Lower lobe of right lung (tissue), 2 donors: ENCODE measurements around the gene SEMA5B. TPM values are rescaled to one million over a fixed set of nuclear protein-coding genes. Genes with fewer than 3 reads are reported as not detected.
A peak's percentile ranks its signal among the peaks of the same experiment; 100 is the strongest.

Source experiments
- ATAC-seq, 2 donors: fragments of 200-7000 bp; cut with Tn5 transposase; one replicate each; pipeline ENCODE4 v1.9.1; 2020 to 2022; ENCODE audit warnings: mild to moderate bottlenecking in 2 of 2, moderate library complexity in 2 of 2
- DNase-seq: peaks from one replicate; pipeline ENCODE4 v3.0.0-alpha.2; 2020
- H3K27ac ChIP-seq: fragments of 200-600 bp; one replicate; pipeline ENCODE4 v1.8.0; 2022
- H3K27me3 ChIP-seq: fragments of 200-600 bp; one replicate; pipeline ENCODE4 v1.8.0; 2022; ENCODE audit warnings: low read depth
- H3K36me3 ChIP-seq: fragments of 200-600 bp; one replicate; pipeline ENCODE4 v1.8.0; 2022; ENCODE audit warnings: mild to moderate bottlenecking
- H3K4me1 ChIP-seq: fragments of 200-600 bp; one replicate; pipeline ENCODE4 v1.8.0; 2022
- H3K4me3 ChIP-seq: fragments of 200-600 bp; one replicate; pipeline ENCODE4 v1.8.0; 2022; ENCODE audit warnings: mild to moderate bottlenecking
- H3K9me3 ChIP-seq: fragments of 200-600 bp; one replicate; pipeline ENCODE4 v1.8.0; 2022
- intact Hi-C: fragments of 100-400 bp; cut with DNase I; formaldehyde crosslinking; loops from one replicate; pipeline ENCODE4 v1.11.0; 2022
- total RNA-seq: library from RNA; stranded (reverse); fragmentation: NEBNext Ultra II Directional; extraction: Animal tissue kit (Norgen Biotek cat#: 25700); gene quantifications from one replicate; pipeline ENCODE4 v1.2.1, GENCODE V29; 2021
- TF ChIP-seq, protein P1 (sequence below): fragments of 200-600 bp; IDR thresholded peaks from one replicate; pipeline ENCODE4 v1.8.0; 2022; ENCODE audit warnings: antibody characterized with exemption, mild to moderate bottlenecking
- donor health status: DM: no; HTN: yes; CAD: no; lungs with severe emphysema.

SEMA5B gene
- total RNA-seq, 1 donor from 2014 or later: 0.71 TPM

DNA sequence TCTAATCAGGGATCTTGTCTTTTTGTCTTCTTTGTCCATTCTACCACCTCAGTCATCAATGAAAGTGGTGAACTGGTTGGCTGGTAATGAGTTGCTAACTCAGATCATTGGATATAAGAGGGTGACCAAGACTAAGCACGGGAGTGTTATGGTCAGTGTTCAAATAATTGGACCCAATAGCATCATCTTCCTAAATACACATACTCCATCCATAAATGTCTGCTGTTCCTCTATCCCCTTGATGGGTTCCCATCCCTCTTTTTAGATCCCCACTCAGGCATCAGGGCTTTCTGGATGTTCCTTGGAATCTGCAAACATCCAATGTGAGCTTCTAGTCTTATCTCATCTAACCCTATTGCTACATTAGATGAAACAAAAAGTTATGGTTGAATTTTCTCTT is 3.5 kb downstream of the SEMA5B start:
- Histone ChIP-seq H3K27ac (no peak overlapping the region), H3K36me3 (no peaks in the 10 kb centered on the region), H3K4me1 (peaks cover 26% of the 10 kb centered on the region), H3K4me3 (no peak overlapping the region), H3K27me3 (peaks cover 24% of the 10 kb centered on the region), H3K9me3 (no peaks in the 10 kb centered on the region)
- no peak for ATAC-seq
- TF ChIP-seq, protein P1, sequence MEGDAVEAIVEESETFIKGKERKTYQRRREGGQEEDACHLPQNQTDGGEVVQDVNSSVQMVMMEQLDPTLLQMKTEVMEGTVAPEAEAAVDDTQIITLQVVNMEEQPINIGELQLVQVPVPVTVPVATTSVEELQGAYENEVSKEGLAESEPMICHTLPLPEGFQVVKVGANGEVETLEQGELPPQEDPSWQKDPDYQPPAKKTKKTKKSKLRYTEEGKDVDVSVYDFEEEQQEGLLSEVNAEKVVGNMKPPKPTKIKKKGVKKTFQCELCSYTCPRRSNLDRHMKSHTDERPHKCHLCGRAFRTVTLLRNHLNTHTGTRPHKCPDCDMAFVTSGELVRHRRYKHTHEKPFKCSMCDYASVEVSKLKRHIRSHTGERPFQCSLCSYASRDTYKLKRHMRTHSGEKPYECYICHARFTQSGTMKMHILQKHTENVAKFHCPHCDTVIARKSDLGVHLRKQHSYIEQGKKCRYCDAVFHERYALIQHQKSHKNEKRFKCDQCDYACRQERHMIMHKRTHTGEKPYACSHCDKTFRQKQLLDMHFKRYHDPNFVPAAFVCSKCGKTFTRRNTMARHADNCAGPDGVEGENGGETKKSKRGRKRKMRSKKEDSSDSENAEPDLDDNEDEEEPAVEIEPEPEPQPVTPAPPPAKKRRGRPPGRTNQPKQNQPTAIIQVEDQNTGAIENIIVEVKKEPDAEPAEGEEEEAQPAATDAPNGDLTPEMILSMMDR: no peak
- DNase-seq: no peak
- intact Hi-C loops: no loop called here

DNA sequence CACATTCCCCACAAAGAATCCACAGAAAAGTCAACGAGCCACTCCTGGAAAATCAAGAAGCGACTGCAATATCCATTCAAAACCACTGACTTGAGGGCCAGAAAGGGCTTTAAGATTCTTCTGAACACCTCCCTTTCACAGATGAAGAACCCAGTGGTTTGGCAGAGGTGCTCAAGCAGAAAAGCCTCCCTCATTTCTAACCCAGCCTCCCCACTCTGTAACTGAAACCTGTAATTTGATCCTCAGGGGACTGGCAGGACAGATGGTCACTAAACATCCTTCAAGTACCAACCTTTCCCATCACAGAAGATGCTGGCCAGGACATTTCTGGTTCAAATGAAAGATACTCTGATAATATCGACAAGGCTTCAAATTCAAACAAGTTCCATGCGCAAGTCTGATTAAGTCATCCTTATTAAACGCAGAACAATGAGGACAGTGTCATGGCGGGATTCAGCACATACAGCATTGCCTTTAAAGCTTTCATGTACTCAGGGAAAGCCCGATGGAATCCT is 5.5 kb downstream of the SEMA5B start:
- ATAC-seq (no peak), DNase-seq (no peak)
- H3K36me3 ChIP-seq: no peaks in the 10 kb centered on the region
- H3K27me3 ChIP-seq: peaks cover 18% of the 10 kb centered on the region
- intact Hi-C loops: no loop called here
- H3K4me3 ChIP-seq: no peak overlapping the region
- peaks cover 11% of the 10 kb centered on the region for H3K4me1 ChIP-seq
- H3K27ac ChIP-seq: no peak overlapping the region
- no peaks in the 10 kb centered on the region for H3K9me3 ChIP-seq
- TF ChIP-seq, protein P1: no peak

DNA sequence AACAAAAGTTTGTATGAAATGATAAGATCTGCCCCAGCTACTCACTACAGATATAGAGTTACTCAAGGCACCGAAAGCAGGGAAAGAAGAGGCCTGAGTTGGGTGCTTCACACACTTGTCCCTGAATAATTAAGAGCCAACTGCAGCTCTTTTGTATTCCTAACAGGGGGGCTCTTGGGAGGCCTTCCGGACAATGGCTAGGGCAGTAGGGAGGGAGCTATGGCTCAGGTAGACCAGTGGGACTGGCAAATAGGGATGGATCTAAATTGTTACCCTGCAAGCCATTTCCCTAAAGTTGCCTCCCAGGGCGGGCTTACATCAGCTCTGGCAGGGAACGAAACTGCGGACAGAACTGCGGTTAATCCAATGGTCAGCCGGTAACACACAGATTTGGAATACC is 6.2 kb downstream of the SEMA5B start:
- H3K4me1 ChIP-seq: peaks cover 5% of the 10 kb centered on the region
- peaks cover 12% of the 10 kb centered on the region for H3K27me3 ChIP-seq
- ATAC-seq: no peak
- no peak overlapping the region for H3K27ac ChIP-seq
- H3K36me3 ChIP-seq: no peaks in the 10 kb centered on the region
- no peak overlapping the region for H3K4me3 ChIP-seq
- no peak for DNase-seq
- H3K9me3 ChIP-seq: no peaks in the 10 kb centered on the region
- intact Hi-C loops: no loop called here
- TF ChIP-seq, protein P1: no peak

DNA sequence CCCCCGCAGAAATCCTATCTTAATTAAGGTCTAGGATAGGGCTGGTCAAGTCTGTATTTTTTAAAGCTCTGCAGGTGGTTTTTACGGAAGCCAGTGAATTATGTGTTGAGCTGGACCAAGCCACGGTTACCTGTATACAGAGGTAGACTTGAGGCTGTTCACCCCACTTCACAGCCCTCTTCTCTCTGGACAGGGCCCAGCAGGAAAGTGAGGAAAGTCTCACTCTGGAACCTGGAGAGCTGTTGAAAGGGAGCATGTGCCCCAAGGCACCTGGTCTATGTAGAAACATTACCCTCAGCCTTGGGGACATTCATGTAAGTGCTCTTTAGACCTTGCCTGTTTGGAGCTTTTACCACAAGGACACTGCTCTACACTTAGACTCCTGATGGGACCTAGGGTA is 6.9 kb downstream of the SEMA5B start:
- no peaks in the 10 kb centered on the region for H3K36me3 ChIP-seq
- H3K4me3 ChIP-seq: no peak overlapping the region
- peaks cover 5% of the 10 kb centered on the region for H3K27me3 ChIP-seq
- DNase-seq: peak; percentile 60
- H3K4me1 ChIP-seq: no peaks in the 10 kb centered on the region
- intact Hi-C loops: no loop called here
- H3K9me3 ChIP-seq: no peaks in the 10 kb centered on the region
- peak; percentile 82 to 93 for ATAC-seq
- TF ChIP-seq, protein P1: no peak
- H3K27ac ChIP-seq: no peak overlapping the region

DNA sequence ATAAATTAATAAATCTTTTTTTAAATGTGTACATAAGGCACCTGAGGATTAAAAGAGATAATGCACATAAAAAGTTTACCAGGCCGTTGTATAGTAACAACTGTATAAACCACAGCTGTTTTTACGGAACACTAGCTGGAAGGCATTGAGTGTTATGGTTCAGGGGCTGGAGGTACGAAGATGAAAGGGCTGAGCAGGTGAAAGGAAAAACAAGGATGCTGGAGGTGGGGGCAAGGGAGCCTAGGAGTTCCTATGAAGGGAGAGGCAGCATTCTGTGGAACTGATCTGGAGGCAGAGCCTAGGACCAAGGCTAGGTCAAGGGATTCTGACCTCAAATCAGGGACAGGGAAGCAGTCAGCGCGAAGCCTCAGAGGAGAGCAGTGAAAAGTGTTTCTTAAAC is 8.0 kb downstream of the SEMA5B start:
- Histone ChIP-seq H3K27ac (no peak overlapping the region), H3K4me1 (no peaks in the 10 kb centered on the region), H3K4me3 (no peak overlapping the region), H3K9me3 (no peaks in the 10 kb centered on the region), H3K36me3 (no peaks in the 10 kb centered on the region), H3K27me3 (no peaks in the 10 kb centered on the region)
- DNase-seq (no peak), ATAC-seq (no peak)
- intact Hi-C loops: no loop called here
- TF ChIP-seq, protein P1: no peak

DNA sequence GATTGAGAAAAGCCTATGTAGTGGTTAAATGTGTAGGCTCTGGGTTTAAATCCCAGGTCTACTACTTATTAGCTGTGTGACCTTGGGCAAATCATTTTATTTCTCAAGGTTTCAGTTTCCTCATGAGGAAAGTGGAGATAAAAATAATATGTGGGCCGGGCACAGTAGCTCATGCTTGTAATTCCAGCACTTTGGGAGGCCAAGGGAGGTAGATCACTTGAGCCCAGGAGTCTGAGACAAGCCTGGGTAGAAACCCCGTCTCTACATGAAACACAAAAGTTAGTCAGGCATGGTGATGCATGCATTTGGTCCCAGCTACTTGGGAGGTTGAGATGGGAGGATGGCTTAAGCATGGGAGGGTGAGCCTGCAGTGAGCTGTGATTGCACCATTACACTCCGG is 8.4 kb downstream of the SEMA5B start:
- Histone ChIP-seq H3K4me3 (no peak overlapping the region), H3K36me3 (no peaks in the 10 kb centered on the region), H3K27me3 (no peaks in the 10 kb centered on the region), H3K4me1 (no peaks in the 10 kb centered on the region), H3K9me3 (no peaks in the 10 kb centered on the region), H3K27ac (no peak overlapping the region)
- DNase-seq: no peak
- intact Hi-C loops: no loop called here
- TF ChIP-seq, protein P1: no peak
- ATAC-seq: no peak
